IgD-negative memory B cell (primary cell): ENCODE measurements around the gene PDP2. TPM values are rescaled to one million over a fixed set of nuclear protein-coding genes. Genes with fewer than 3 reads are reported as not detected.
A peak's percentile ranks its signal among the peaks of the same experiment; 100 is the strongest.

Experiments
- H3K27ac Mint-ChIP-seq, 3 donors: one replicate each; pipeline ENCODE4 v1.8.0; 2020 to 2022; ENCODE audit warnings: mild to moderate bottlenecking in 3 of 3, mixed read lengths in 3 of 3, moderate library complexity in 1 of 3
- H3K27me3 Mint-ChIP-seq: one replicate; pipeline ENCODE4 v1.8.0; 2021; ENCODE audit warnings: mixed read lengths
- H3K36me3 Mint-ChIP-seq: one replicate; pipeline ENCODE4 v1.8.0; 2020; ENCODE audit warnings: mild to moderate bottlenecking, mixed read lengths
- H3K4me1 Mint-ChIP-seq, 3 donors: one replicate each; pipeline ENCODE4 v1.8.0; 2020 to 2022; ENCODE audit warnings: mixed read lengths in 3 of 3, mild to moderate bottlenecking in 1 of 3
- H3K4me3 Mint-ChIP-seq, 4 donors: one replicate each; pipeline ENCODE4 v1.8.0; 2020 to 2022; ENCODE audit warnings: mild to moderate bottlenecking in 4 of 4, mixed read lengths in 4 of 4, moderate library complexity in 3 of 4
- H3K9me3 Mint-ChIP-seq, 3 donors: one replicate each; pipeline ENCODE4 v1.8.0; 2020 to 2021; ENCODE audit warnings: mixed read lengths in 3 of 3, mild to moderate bottlenecking in 1 of 3
- polyA plus RNA-seq: library from polyadenylated mRNA; unstranded; fragments of 300-500 nt; fragmentation: Illumina TruSeq; gene quantifications from one replicate; pipeline ENCODE4 v1.2.3, GENCODE V29; 2021

Gene PDP2
- polyA plus RNA-seq, 1 donor from 2014 or later = 0.78 TPM

- no peaks in the 10 kb centered on the region for H3K36me3 Mint-ChIP-seq
- no peaks in the 10 kb centered on the region for H3K9me3 Mint-ChIP-seq
- H3K27me3 Mint-ChIP-seq = peaks cover 2% of the 10 kb centered on the region
- peaks cover 0 to 2% (median 0%) of the 10 kb centered on the region in 3 donors for H3K4me1 Mint-ChIP-seq
- no peak overlapping the region for H3K4me3 Mint-ChIP-seq
- H3K27ac Mint-ChIP-seq = peak overlapping the region in 1 of 3 donors; percentile 10
Observed at GRCh38 chr16:66899945-66900710, 19.8 kb downstream of the PDP2 start.

- no peaks in the 10 kb centered on the region for H3K9me3 Mint-ChIP-seq
- H3K4me3 Mint-ChIP-seq = no peak overlapping the region
- H3K27ac Mint-ChIP-seq = no peak overlapping the region
- H3K36me3 Mint-ChIP-seq = peaks cover under 1% of the 10 kb centered on the region
- peaks cover 2% of the 10 kb centered on the region for H3K27me3 Mint-ChIP-seq
- H3K4me1 Mint-ChIP-seq = no peaks in the 10 kb centered on the region
Observed at GRCh38 chr16:66900721-66901441, 20.6 kb downstream of the PDP2 start.

GRCh38 chr16:66901626-66902025, 21.3 kb downstream of the PDP2 start:
- Mint-ChIP-seq H3K27ac (peak overlapping the region in 1 of 3 donors; percentile 62), H3K4me1 (no peaks in the 10 kb centered on the region), H3K36me3 (peaks cover 1% of the 10 kb centered on the region), H3K4me3 (no peak overlapping the region), H3K27me3 (peaks cover 2% of the 10 kb centered on the region), H3K9me3 (no peaks in the 10 kb centered on the region)

- peaks cover 1% of the 10 kb centered on the region for H3K36me3 Mint-ChIP-seq
- H3K27me3 Mint-ChIP-seq = peaks cover 2% of the 10 kb centered on the region
- no peak overlapping the region for H3K27ac Mint-ChIP-seq
- H3K4me1 Mint-ChIP-seq = no peaks in the 10 kb centered on the region
- peak overlapping the region in 1 of 4 donors; percentile 23 for H3K4me3 Mint-ChIP-seq
- no peaks in the 10 kb centered on the region for H3K9me3 Mint-ChIP-seq
Observed at GRCh38 chr16:66902648-66903543, 22.6 kb downstream of the PDP2 start.

- Mint-ChIP-seq H3K27me3 (peaks cover 4% of the 10 kb centered on the region), H3K4me3 (no peak overlapping the region), H3K4me1 (no peaks in the 10 kb centered on the region), H3K27ac (no peak overlapping the region), H3K36me3 (peaks cover 1% of the 10 kb centered on the region), H3K9me3 (no peaks in the 10 kb centered on the region)
Observed at GRCh38 chr16:66903544-66904427, 23.5 kb downstream of the PDP2 start.

- Mint-ChIP-seq H3K36me3 (peaks cover 1% of the 10 kb centered on the region), H3K9me3 (no peaks in the 10 kb centered on the region), H3K27me3 (peaks cover 4% of the 10 kb centered on the region), H3K4me1 (no peaks in the 10 kb centered on the region), H3K4me3 (no peak overlapping the region), H3K27ac (no peak overlapping the region)
Observed at GRCh38 chr16:66904428-66904845, 24.1 kb downstream of the PDP2 start.

- Mint-ChIP-seq H3K27ac (no peak overlapping the region), H3K27me3 (peaks cover 4% of the 10 kb centered on the region), H3K36me3 (peaks cover 1% of the 10 kb centered on the region), H3K9me3 (no peaks in the 10 kb centered on the region), H3K4me1 (no peaks in the 10 kb centered on the region), H3K4me3 (no peak overlapping the region)
Observed at GRCh38 chr16:66904846-66905632, 24.7 kb downstream of the PDP2 start.

GRCh38 chr16:66905633-66906539, 25.6 kb downstream of the PDP2 start:
- Mint-ChIP-seq H3K4me3 (no peak overlapping the region), H3K27me3 (peaks cover 4% of the 10 kb centered on the region), H3K36me3 (peaks cover 1% of the 10 kb centered on the region), H3K9me3 (no peaks in the 10 kb centered on the region), H3K27ac (no peak overlapping the region), H3K4me1 (no peaks in the 10 kb centered on the region)

GRCh38 chr16:66906916-66907836, 26.9 kb downstream of the PDP2 start:
- peaks cover 1% of the 10 kb centered on the region for H3K36me3 Mint-ChIP-seq
- H3K4me1 Mint-ChIP-seq = no peaks in the 10 kb centered on the region
- no peak overlapping the region for H3K27ac Mint-ChIP-seq
- peaks cover 4% of the 10 kb centered on the region for H3K27me3 Mint-ChIP-seq
- no peak overlapping the region for H3K4me3 Mint-ChIP-seq
- H3K9me3 Mint-ChIP-seq = no peaks in the 10 kb centered on the region

GRCh38 chr16:66908116-66908515, 27.8 kb downstream of the PDP2 start:
- no peak overlapping the region for H3K27ac Mint-ChIP-seq
- H3K4me1 Mint-ChIP-seq = no peaks in the 10 kb centered on the region

GRCh38 chr16:66908762-66909559, 28.6 kb downstream of the PDP2 start:
- Mint-ChIP-seq H3K36me3 (peaks cover 1% of the 10 kb centered on the region), H3K27me3 (peaks cover 1% of the 10 kb centered on the region), H3K4me3 (no peak overlapping the region), H3K4me1 (no peaks in the 10 kb centered on the region), H3K9me3 (no peaks in the 10 kb centered on the region), H3K27ac (no peak overlapping the region)

More at GRCh38 chr16:66908116-66908515, 27.8 kb downstream of the PDP2 start:
- H3K4me3 Mint-ChIP-seq = no peak overlapping the region
- no peaks in the 10 kb centered on the region for H3K9me3 Mint-ChIP-seq
- H3K27me3 Mint-ChIP-seq = peaks cover 3% of the 10 kb centered on the region
- peaks cover 1% of the 10 kb centered on the region for H3K36me3 Mint-ChIP-seq
